GM21526 (cell line): Measurements from ENCODE around the gene LMO1.

Experiments used
- ATAC-seq: cut with Tn5 transposase; IDR thresholded peaks from one replicate; pipeline ENCODE4 v1.9.1; 2021; ENCODE audit warnings: moderate library complexity; ENCODE audit not compliant: unreplicated experiment, low FRiP score

LMO1 gene

DNA sequence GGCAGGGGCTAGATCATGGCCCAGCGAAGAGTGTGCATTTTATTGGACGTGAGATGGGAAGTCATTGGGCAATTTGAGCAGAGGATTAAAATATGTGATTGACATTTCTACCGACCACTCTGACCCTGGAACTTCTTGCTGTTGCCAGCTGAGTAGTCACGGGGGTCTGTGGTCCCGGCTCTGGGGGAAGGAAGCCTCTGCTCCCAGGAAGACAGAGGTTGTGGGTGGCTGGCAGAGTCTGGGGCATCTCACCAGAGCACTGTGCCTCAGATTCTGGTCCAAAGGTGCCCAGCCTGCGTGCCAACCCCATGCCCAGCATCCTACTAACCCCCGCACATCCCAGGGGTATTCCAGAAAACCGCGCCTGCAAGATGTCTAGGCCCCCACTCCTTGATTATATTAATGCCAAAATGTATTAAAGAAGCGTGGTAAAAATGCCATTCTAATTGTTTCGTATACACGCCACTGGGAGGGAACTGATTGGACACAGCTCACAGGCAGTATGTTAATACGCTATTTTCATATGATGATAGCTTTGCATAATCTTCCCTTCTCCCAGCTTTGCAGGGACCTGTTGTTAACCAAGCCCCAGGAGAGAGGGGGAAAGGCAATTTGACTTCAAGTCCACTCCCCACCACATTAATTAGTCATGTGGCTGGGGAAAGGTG, 25.3 kb upstream of the LMO1 start:
- no peak for ATAC-seq

DNA sequence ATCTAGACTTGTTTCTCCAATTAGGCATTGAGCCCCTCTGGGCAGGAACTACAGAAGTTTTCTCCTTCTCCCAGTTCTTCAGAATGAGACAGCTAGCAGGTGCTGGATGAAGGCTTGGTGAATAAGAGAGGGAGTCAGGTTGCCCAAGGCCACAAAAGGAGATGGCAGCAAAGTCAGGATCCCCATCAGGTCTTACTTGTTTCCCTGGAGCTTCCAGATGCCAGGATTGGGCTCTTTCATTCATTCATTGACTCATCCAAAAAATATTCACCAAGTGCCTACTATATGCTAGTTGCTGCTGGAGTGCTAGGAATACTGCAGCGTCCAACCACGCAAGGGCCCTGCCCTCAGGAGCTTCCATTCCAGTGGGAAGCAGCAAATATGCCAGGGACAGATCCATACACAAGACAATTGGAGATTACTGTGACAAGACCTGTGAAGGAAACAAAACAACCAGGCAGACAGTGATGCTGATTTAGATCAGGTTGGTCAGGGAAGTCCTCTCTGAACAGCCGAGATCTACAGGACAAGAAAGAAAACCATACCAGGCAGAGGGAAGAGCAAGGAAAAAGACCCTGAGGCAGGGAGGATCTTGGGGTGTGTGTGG, 24.6 kb upstream of the LMO1 start:
- ATAC-seq = no peak

GRCh38 chr11:8287703-8288102, 24.0 kb upstream of the LMO1 start:
- ATAC-seq = no peak

DNA sequence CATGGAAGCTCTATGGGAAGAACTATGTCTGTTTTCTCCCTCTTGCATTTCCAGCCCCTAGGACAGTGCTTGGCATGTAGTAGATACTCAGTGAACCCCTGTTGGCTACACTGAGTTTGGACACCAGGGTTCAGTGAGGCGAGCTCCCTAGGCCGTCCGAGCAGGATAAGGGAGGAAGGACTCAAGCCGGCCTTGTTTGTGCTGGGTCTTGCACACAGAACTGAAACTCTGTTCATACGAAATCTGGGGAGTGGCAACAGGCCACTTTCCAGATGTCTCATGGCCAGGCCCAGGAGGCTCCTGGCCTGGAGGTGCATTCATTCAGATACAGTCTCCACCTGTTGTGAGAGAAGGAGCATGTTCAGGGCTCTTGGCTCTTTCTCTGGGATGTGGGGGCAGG, 23.6 kb upstream of the LMO1 start:
- no peak for ATAC-seq

DNA sequence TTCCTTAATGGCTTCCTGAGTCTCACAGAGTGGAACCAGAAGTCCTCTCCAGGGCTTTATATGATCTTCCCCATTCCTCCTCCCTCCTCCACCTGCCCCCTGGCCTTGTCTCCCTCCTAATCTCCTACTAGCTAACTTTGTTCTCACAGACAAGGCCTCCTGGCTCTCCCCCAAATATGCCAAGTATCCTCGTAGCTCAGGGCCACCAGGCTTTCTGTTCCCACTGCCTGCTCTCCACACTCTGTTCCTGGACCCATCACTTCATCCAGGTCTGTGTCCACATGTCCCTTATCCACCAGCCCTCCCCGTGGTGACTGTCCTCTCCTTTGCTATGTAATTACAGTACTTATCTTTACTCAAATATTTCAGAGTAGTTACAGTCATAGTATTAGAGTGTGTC, 23.2 kb upstream of the LMO1 start:
- ATAC-seq = no peak

DNA sequence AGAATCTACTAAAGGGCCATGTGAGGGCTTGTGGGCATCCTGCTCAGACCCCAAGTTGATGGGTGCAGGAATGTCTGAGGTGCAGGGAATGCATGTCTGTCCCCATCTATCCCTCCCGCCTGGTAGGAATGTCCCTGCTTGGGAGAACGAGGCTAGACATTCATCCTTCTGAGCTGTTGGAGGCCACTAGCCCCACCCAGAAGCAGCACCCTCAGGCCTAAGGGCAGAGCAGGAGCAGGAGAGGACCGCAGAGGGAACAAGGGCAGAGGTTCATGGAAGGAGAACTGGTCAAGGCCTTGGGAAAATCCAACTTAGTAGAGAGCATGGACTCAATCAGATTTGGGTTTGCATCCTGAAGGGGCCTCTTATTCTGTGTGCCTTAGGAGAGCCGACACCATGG, 22.1 kb upstream of the LMO1 start:
- ATAC-seq = no peak

DNA sequence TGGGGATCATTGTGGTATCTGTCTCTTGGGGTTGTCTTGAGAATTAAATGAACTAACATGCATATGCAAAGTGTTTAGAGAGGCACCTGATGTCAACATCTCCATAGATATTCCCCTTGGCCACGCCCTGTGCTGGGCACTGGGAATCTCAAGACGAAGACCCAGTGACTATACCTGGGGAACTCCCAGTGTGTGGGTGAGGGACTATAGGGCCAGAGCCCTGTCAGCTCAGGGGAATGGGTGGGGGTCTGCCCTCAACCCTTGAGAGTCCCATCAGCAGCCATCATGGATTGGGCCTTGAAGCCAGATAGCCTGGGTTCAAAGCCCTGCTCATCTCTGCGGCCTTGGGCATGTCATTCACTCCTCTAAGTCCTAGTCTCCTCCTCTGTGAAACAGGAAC, 21.6 kb upstream of the LMO1 start:
- no peak for ATAC-seq

GRCh38 chr11:8283465-8284230, 20.0 kb upstream of the LMO1 start:
- no peak for ATAC-seq

- ATAC-seq = no peak
Observed at GRCh38 chr11:8283100-8283464, 19.4 kb upstream of the LMO1 start.

DNA sequence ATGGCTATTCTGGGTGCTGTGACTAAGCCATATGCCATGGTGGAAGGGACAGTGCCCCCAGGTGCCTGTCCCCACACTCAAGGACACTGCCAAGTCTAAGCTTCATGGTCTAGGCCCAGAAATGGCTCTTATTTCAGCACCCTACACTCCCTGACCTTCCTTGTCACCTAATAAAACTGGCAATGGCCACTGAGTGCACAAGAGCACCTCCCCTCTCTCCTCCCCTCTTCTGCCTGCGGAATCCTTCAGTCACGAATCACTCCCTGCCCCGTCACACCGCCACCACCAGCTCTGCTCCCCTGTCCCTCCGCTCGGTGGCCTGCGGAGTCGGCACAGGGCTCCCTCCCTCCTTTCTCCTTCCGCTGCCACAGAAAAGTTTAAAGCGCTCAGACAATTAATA, 19.0 kb upstream of the LMO1 start:
- ATAC-seq = no peak

DNA sequence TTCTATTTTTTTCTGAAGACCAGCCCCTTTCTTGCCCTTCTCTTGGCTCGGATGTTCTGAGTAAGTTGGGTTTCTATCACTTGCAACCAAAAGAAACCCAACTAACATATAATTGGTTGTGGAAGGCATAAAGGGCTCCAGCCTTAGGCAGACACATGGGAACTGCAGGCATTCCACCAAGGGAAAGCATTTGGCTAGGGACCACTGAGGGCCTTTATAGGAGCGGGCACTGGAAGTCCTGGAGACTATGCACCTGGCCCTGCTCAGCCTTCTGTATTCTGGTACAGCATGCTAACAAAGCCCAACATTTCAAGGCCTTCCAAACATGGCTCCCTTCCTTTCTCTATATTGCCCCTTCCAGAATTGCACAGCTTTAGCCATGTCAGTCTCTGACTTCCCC, 17.6 kb upstream of the LMO1 start:
- no peak for ATAC-seq

DNA sequence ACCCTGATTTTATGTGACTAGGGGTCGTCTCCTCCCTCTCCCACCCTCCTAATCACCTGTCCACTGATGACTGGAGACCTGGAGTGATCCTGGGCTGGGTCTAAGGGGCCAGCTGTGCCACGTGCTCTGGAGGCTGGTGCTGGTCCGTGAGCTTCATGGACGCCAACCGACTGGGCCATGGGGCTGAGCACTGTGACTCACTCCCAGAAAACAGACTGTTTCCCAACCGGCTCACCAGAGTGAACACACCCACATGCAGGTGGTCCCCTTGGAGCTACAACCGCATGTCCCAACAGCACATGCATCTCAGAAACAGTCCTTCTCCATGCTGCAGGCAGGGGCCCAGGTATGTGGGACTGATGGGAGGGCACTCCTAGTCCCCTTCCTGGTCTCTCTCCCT, 14.0 kb upstream of the LMO1 start:
- no peak for ATAC-seq

DNA sequence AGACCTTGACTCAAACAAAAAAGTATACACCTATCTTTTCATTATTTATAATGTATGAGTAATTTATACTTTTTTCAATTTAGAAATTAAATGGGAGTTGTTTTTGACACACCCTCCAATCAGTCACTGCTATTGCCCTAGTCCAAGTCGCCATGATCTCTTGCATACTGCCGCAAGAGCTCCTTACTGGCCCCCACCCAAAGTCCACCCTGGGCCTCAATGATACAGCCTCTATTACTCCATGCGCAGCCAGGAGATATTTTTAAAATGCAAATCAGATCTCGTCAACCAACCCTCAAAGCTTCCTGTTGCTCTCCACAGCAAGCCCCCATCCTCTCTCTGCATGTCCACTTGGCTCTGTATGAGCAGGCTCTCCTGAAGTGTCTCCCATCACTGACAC, 12.8 kb upstream of the LMO1 start:
- no peak for ATAC-seq

GRCh38 chr11:8273287-8273686, 9.6 kb upstream of the LMO1 start:
- no peak for ATAC-seq

DNA sequence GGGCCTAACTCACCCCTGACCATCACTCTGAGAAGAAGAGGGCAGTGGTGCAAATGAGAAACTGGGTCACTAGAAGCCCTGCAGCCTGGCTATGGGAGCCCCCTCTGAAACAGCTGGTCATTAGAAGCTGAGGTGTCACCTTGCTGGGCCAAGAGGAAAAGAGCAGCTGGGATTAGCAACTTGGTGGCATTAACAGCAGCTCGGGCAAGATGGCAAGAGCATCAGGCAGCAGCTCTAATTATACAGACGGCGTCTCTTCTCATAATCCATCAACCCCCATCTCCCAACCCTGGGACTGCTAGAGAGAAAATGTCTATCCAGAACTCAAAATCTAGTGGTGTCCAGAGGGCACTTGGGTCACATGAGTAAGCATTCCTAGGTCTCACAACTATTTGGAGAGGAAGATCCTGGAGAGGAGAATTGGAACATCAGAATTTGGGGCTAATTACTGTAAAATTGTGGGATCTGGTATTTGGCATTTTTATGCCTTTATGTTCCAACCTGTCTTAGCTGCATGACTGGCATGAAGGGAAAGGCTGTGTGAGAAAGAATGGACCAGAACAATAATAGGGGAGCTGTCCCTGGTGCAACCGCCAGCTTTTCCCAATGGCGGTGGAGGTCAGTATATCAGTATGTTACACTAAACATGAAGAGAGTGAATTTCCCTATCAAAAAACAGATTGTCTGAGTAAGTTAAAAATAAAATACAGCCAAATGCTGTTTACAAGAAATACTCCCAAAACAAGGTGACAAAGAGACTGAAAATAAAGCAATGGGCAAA, 7.6 kb upstream of the LMO1 start:
- no peak for ATAC-seq

DNA sequence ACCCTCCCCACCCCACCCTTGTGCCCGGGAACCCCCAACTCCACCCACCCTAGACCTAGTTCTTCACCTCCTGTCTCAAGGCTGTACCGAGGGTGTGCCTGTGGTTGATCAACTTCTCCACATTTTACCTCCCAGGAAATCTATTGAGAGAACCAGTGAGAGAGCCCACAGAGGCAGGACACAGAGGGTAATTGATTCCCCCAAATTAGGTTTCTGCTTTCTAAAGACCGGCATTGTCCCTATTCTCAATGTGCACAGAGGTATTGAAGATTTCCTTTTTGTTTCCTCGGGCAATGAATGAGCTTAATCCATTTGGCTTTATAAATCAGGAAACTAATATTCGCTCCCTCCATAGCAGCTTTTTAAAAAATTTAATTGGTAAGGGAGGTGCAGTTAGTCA, 6.0 kb upstream of the LMO1 start:
- no peak for ATAC-seq

DNA sequence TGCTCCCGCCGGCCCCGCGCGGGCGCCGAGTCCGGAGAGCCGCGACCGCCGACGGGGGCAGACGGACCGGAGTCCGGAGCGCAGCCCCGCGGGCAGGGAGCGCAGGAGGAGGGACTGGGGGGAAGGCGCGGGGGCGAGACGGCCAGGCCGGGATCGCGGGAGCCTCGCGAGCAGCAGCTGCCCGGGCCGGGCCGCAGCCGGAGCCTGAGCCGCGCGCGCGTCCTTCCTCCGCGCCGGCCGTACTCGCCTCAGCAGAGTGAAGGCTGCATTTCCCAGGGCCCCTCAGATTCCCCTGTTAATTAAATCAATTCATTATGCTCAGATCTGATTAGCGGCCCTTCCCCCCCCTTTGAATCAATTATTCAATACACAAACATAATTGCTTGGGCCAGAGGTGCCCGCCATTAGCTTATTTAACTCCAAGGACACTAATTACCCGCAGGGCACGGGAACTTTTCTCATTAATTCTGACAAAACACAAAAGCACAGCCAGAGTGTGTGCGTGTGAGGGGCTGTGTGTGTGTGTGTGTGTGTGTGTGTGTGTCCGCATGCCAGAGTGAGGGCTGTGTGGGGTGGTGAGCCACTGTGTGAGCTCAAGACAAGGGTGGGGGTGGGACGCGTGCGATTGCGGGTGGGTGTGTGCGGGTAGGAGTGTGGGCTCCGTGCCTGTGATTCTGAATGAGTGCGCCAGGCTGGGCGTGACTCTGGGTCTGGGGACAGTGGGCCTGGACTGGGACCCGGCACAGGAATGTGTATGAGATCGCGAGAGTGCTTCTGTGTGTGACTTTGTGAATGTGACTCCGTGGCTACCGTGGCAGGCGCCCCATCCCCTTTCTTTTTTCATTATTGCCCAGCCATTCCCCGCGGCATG, 5.1 kb upstream of the LMO1 start:
- no peak for ATAC-seq

DNA sequence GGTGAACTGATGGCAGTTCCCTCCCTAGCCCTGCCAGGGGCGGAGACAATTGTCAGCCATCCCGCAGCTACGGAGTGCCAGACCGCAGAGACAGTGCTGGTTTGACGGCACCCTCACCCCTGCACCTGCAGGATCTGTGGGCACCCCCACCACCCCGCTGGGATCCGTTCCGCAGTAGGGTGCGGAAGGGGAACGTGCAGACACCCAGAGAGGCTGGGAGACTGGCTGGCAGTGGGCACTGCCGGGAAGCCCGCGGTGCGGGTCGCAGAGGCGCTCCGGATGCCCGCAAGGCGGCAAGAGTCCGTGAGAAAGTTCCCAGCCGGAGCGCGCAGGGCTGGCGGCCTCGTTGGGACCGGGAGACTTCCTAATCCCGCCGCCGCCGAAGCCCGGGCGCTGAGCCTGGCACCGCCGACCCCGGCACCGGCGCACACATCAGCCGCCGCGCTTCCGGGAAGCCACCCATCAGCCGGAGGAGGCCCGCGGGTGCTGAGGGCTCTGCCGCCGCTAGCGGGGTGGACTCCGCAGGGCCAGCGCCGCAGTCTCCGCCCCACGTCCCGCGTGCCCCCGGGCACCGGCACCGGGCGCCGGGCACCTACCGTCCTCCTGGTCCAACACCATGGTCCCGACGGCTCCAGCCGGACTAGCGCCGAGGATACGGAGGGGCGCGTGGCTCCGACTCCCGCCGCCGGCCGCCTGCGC, 4.3 kb upstream of the LMO1 start:
- no peak for ATAC-seq

GRCh38 chr11:8267280-8267679, 3.6 kb upstream of the LMO1 start:
- no peak for ATAC-seq
